A673 (cell line): ENCODE data around the gene POU3F3.

Experiments
- CTCF ChIP-seq: fragments of 300-800, 200-600 bp; sonication (generic); conservative IDR thresholded peaks from 2 replicates; pipeline ENCODE4 v1.5.1; 2017; ENCODE audit warnings: low read depth, mild to moderate bottlenecking, antibody characterized with exemption, low read length, moderate library complexity, mixed read lengths
- EZH2 ChIP-seq: fragments of 200-600 bp; sonication (generic); IDR thresholded peaks from 2 replicates; pipeline ENCODE4 v1.6.1; 2017; ENCODE audit warnings: borderline replicate concordance, low read depth, mild to moderate bottlenecking, mixed read lengths, antibody characterized with exemption, low read length; ENCODE audit not compliant: poor library complexity, severe bottlenecking

GRCh38 chr2:104818264-104818663, 35.7 kb upstream of the POU3F3 start:
- TF ChIP-seq CTCF (no peak), EZH2 (no peak)
